Endometrial microvascular endothelial cells (primary cell): Measurements from ENCODE around the gene OPTC. TPM values are rescaled to one million over a fixed set of nuclear protein-coding genes. Genes with fewer than 3 reads are reported as not detected.

Experiments used
- in situ Hi-C: cut with HindIII; loops from 2 replicates; pipeline ENCODE4 v1.10.0; 2017; ENCODE audit warnings: low sequenced_read_pairs, low pct_unique_long_range_greater_than_20kb; ENCODE audit errors: inconsistent ontology term
- total RNA-seq: library from RNA; depleted of rRNA; stranded (reverse); fragments of >200 nt; gene quantifications from one replicate; pipeline ENCODE4 v1.2.3, GENCODE V29; 2015; ENCODE audit errors: inconsistent ontology term

OPTC gene
- total RNA-seq, result not detected

- in situ Hi-C loops, result loop anchor here (25.0 kb wide), 1 partner anchor 132 kb away; the partner anchor contains the start of gene FMOD
Observed at GRCh38 chr1:203493901-203494300, at the start of gene OPTC. TSS of gene OPTC (plus strand) at chr1:203494153. CDS start at chr1:203496006, 1,853 bp downstream.

DNA sequence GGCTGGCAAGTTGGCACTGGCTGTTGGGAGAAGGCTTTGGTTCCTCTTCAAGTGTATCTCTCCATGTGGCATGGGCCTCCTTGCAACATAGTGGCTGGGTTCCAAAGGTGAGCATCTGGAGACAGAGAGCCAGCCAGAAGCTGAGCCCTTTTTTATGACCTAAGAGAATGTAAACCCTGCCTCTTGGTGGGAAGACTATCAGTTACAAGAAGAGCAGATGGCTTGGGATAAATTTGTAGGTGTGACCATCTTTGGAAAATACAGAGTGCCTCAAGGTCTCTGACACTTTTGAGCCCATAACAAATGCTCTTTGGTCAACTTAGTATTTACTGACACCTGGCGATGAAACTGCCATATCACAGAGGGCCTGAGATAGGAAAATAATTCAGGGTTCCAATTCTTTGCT, 49.8 kb upstream of the OPTC start:
- in situ Hi-C loops, result loop anchor here (25.0 kb wide), 1 partner anchor 157 kb away; no protein-coding TSS in a partner anchor

DNA sequence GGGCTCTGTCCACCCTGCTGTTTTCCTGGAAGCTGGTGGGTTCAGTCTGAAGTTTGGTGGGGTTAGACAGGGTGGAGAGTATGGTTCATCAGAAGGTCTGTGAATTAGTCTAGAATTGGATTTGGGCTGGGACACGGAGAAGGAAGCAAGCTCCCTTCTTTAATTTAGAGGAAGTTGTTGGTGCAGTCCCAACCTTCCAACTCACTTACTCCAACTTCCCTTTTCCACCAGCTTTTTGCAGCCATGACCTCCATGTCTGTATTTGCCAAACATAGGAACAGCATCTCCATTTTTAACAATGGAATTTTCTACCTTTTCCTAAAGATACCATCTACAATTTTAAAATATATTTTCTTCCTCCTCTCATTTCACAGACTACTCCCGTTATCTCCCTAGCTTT, 46.8 kb upstream of the OPTC start:
- in situ Hi-C loops, result loop anchor here (25.0 kb wide), 1 partner anchor 160 kb away; no protein-coding TSS in a partner anchor

GRCh38 chr1:203447598-203447997, 46.4 kb upstream of the OPTC start:
- in situ Hi-C loops, result loop anchor here (25.0 kb wide), 1 partner anchor 160 kb away; no protein-coding TSS in a partner anchor

- in situ Hi-C loops, result loop anchor here (25.0 kb wide), 1 partner anchor 161 kb away; no protein-coding TSS in a partner anchor
Observed at GRCh38 chr1:203448521-203449061, 45.4 kb upstream of the OPTC start.

GRCh38 chr1:203450001-203450400, 44.0 kb upstream of the OPTC start:
- in situ Hi-C loops, result no loop called here

DNA sequence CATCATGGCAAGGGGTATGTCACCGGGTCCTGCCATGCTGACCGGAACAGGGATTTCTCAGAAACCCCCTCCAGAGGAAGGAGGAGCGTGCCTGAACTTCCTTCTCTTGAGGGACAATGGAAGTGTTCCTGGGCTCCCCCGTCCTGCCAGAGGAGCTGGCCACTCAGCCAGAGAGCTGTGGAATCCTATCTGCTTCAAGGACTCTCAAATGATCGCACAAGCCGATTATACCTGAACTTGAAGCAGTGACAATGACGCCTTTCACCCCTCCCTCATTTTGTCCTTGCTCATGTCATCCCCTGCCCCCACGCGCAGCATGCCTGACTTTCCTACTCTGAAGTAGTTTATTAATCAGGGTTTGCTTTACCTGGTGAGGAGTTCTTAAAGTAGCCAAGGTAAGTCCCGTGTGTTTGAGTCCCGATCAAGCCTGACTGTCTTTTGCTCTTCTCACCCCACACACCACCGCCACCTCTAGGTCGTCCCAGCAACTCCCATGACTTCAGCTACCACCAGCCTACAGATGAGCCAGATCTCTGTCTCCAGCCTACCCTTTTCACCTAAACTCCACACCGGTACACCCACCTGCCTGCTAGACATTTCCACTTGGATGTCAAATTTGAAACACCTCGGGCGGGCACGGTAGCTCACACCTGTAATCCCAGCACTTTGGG, 43.3 kb upstream of the OPTC start:
- in situ Hi-C loops, result no loop called here

DNA sequence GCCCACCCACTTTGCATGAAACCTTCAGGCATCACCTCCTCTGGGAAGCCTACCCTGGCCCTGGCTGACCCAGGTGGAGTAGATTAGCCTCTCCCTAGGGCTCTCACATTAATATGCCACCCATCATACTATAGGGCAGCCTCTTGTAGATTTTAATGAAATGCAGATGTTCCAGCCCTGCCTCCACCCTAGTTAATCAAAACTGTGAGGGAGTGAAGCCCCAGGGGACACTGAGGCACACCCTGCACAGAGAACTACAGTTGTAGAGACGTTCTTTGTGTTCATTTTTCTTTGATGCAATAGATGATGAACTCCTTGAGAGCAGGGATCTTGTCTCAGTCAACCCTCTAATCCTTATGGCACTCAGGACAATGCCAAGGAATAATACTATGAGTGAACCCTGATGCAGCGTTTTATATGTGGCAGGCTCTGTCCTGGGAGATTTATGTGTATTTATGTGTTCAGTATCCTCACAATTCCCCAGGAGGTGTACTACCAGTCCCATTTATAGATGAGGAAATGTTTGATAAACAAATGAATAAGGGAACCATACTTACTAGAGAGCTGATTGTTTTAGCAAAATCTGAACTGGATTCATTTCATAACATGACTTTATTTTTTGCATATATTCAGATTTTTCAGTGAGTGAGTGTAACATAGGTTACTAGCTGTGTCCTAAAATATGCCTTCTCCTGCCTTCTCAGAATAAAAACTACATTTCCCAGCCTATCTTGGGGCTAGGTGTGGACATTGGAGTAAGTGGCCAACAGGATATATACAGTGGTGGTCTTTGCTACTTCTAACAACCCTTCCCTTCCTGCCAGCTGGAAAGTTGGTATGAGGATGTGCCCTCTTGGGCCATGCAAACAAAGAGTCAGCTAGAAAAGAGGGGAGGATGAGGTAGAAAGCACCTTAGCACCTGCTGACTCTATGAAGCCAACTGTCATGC, 41.8 kb upstream of the OPTC start:
- in situ Hi-C loops, result no loop called here

GRCh38 chr1:203453016-203453415, 40.9 kb upstream of the OPTC start:
- in situ Hi-C loops, result no loop called here

- in situ Hi-C loops, result no loop called here
Observed at GRCh38 chr1:203453616-203454015, 40.3 kb upstream of the OPTC start.

DNA sequence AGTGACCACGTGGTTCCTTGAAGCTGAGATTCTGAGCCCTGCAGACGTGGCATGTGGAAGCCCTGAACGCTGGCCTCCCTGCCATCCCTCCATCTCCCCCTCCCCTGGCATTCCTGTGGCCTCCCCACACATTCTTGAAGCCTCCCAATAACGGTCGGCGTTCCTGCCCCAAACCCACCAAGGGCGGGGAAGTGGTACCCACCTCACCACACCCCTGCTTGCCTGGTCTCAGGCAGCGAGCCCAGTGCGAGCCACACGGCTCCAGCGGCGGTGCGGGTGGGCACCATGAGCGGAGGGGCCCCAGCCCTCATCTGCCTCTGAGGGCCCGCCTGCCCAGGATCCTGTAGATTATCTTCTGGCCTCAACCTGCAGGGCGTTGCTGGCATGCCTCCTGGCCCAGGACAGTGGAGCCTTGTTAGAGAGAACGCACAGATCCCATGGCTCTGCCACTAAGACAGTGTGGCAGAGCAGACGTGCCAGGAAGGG, 38.9 kb upstream of the OPTC start:
- in situ Hi-C loops, result no loop called here

DNA sequence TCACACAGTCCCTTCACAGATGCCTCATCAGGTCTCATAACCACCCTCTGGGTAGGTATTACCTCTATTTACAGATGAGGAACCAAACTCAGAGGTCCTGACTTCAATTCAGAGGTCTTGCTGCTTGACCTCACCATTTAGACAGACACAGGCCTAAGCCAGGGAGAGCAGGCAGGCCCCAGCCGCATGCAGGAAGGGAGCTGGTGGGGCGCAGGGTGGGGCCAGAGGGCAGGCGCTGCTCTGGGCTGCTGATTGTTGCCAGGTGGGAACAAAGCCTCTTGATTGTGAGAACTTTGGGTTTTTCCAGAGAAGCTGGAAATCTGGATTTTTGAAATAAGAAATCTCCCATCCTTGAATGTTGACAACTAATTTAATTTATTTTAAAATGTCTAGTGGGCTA, 38.2 kb upstream of the OPTC start:
- in situ Hi-C loops, result no loop called here

GRCh38 chr1:203456577-203456976, 37.4 kb upstream of the OPTC start:
- in situ Hi-C loops, result no loop called here

- in situ Hi-C loops, result no loop called here
Observed at GRCh38 chr1:203458078-203458477, 35.9 kb upstream of the OPTC start.

GRCh38 chr1:203459671-203460201, 34.2 kb upstream of the OPTC start:
- in situ Hi-C loops, result no loop called here

DNA sequence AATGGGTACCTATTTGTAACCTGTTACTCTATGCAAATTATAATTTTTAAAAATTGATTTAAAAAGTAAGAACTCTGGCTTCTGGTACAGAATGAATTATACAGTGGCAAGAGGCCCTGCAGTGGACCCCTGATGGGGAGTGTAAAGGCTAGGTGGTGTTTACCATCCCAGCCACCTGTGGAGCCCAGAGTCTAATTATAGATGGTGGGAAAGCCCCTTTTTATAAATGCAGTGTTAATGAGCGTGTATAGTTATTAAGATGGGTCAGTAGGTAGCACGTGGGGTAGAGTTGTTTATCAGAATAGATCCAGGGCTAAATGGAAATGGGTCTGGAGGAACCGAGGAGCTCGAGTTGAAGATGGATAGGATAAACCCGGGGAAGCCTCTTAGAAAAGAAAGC, 32.2 kb upstream of the OPTC start:
- in situ Hi-C loops, result no loop called here

DNA sequence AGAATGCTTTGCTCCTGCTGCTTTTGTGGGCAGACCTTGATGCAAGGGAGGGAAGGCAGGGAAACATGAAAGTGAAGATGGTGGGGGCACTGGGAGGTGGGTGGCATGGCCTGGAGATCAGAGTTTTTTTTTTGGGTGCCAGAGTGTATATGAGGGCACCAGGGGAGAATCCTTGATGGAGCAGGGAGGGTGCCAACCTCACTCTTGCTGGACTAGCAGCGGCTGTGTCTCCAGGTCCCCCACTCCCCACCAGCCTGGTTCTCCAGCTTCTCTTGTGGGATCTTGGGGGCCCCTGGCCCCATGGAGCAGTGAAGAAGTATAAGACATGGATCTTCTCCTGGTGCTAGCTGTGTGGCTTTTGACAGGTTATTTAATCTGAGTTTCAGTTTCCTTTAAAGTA, 31.8 kb upstream of the OPTC start:
- in situ Hi-C loops, result no loop called here

- in situ Hi-C loops, result no loop called here
Observed at GRCh38 chr1:203462878-203463277, 31.1 kb upstream of the OPTC start.

- in situ Hi-C loops, result no loop called here
Observed at GRCh38 chr1:203463469-203464062, 30.4 kb upstream of the OPTC start.
